OCI-LY7 (cell line): ENCODE data around the gene SOX14.

Source experiments
- EZH2phosphoT487 ChIP-seq: fragments of 200-600 bp; sonication (generic); IDR thresholded peaks from 2 replicates; pipeline ENCODE4 v1.6.1; 2018; ENCODE audit warnings: low read depth, borderline replicate concordance, mild to moderate bottlenecking, mixed run types, antibody characterized with exemption, low read length, moderate library complexity, mixed read lengths
- TF ChIP-seq, protein P1 (sequence below): fragments of 200-600 bp; sonication (generic); conservative IDR thresholded peaks from 2 replicates; pipeline ENCODE4 v1.5.1; 2014; ENCODE audit warnings: mild to moderate bottlenecking, antibody characterized with exemption, low read length, moderate library complexity, mixed read lengths

DNA sequence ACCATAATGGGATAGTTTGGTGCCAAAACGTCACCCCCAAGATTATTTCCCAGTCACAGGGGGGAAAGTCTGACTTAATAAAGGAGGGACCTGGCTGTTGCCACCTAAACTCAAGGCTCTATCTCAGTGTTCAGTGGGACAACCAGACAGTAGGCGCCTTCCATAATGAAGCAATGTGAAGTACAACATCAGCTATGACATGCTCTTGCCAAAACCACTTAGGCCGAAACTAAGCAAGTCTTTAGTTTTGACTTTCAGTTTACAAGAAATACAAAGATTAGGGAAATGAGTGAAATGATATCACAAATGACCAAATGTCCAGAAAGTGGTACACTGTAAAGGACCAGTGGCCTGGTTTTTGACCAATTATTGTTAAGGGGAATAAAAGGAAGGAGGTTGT, 32.9 kb downstream of the SOX14 start:
- TF ChIP-seq, protein P1, sequence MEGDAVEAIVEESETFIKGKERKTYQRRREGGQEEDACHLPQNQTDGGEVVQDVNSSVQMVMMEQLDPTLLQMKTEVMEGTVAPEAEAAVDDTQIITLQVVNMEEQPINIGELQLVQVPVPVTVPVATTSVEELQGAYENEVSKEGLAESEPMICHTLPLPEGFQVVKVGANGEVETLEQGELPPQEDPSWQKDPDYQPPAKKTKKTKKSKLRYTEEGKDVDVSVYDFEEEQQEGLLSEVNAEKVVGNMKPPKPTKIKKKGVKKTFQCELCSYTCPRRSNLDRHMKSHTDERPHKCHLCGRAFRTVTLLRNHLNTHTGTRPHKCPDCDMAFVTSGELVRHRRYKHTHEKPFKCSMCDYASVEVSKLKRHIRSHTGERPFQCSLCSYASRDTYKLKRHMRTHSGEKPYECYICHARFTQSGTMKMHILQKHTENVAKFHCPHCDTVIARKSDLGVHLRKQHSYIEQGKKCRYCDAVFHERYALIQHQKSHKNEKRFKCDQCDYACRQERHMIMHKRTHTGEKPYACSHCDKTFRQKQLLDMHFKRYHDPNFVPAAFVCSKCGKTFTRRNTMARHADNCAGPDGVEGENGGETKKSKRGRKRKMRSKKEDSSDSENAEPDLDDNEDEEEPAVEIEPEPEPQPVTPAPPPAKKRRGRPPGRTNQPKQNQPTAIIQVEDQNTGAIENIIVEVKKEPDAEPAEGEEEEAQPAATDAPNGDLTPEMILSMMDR = no peak
- no peak for TF ChIP-seq EZH2phosphoT487
